ENCODE measurements around the gene FXYD7.

GRCh38 chr19:35120898-35121297 is 22.2 kb upstream of the FXYD7 start:
- no peak for TF ChIP-seq CTCF (IDR thresholded peaks at IDR 0.05)
- TF ChIP-seq POLR2A (IDR thresholded peaks at IDR 0.05), result no peak
- TF ChIP-seq EP300 (IDR thresholded peaks at IDR 0.05), result no peak
